GM04504 (cell line): ENCODE data around the gene LTB.

Experiments
- DNase-seq: peaks from one replicate; pipeline ENCODE4 v3.0.0-alpha.2; 2012; ENCODE audit warnings: low read depth

Gene LTB

GRCh38 chr6:31582230-31582643, at the start of gene LTB:
LTB (minus strand) TSS chr6:31582424; CDS start chr6:31582417, 7 bp downstream.
- DNase-seq = no peak

- no peak for DNase-seq
Measured at GRCh38 chr6:31631681-31632278, 49.6 kb upstream of the LTB start.

GRCh38 chr6:31631209-31631608, 49.0 kb upstream of the LTB start:
- DNase-seq = no peak

- DNase-seq = no peak
Measured at GRCh38 chr6:31630177-31630934, 48.1 kb upstream of the LTB start.

- no peak for DNase-seq
Measured at GRCh38 chr6:31629014-31629413, 46.8 kb upstream of the LTB start.

- no peak for DNase-seq
Measured at GRCh38 chr6:31627690-31628287, 45.6 kb upstream of the LTB start.

GRCh38 chr6:31626952-31627351, 44.7 kb upstream of the LTB start:
- no peak for DNase-seq

GRCh38 chr6:31624070-31624469, 41.8 kb upstream of the LTB start:
- DNase-seq = no peak

GRCh38 chr6:31622684-31623091, 40.5 kb upstream of the LTB start:
- DNase-seq = no peak

- no peak for DNase-seq
Measured at GRCh38 chr6:31621991-31622390, 39.8 kb upstream of the LTB start.

- DNase-seq = no peak
Measured at GRCh38 chr6:31621320-31621939, 39.2 kb upstream of the LTB start.

GRCh38 chr6:31620586-31621319, 38.5 kb upstream of the LTB start, which contains the start of gene PRRC2A:
PRRC2A (plus strand) TSS chr6:31620715; CDS start chr6:31622790, 2,075 bp downstream.
- no peak for DNase-seq

GRCh38 chr6:31619805-31620585, 37.8 kb upstream of the LTB start:
- peak; percentile 98 for DNase-seq

GRCh38 chr6:31617010-31617409, 34.8 kb upstream of the LTB start:
- DNase-seq = no peak

GRCh38 chr6:31615748-31616147, 33.5 kb upstream of the LTB start:
- DNase-seq = no peak

GRCh38 chr6:31614684-31615578, 32.7 kb upstream of the LTB start, which contains the start of gene AIF1:
AIF1 (plus strand) TSS chr6:31615234; CDS start chr6:31615330, 96 bp downstream.
- no peak for DNase-seq

- DNase-seq = no peak
Measured at GRCh38 chr6:31614075-31614619, 31.9 kb upstream of the LTB start.

- no peak for DNase-seq
Measured at GRCh38 chr6:31610968-31611367, 28.7 kb upstream of the LTB start.

- no peak for DNase-seq
Measured at GRCh38 chr6:31609519-31610406, 27.5 kb upstream of the LTB start.
